ENCODE measurements around the gene TRIM67. TPM values are rescaled to one million over a fixed set of nuclear protein-coding genes. Genes with fewer than 3 reads are reported as not detected.

Gene TRIM67
- total RNA-seq, 1 donor from 2014 or later, result 0.32 TPM

GRCh38 chr1:231193710-231194340, 32.0 kb downstream of the TRIM67 start:
- peaks cover 4% of the 10 kb centered on the region for H3K27me3 Mint-ChIP-seq (ENCODE audit: unreplicated experiment)
- DNase-seq (ENCODE audit: extremely low spot score, unreplicated experiment), result no peak
- no peak overlapping the region for H3K4me3 Mint-ChIP-seq (ENCODE audit: unreplicated experiment)

GRCh38 chr1:231194476-231194842, 32.6 kb downstream of the TRIM67 start:
- Mint-ChIP-seq H3K27ac (ENCODE audit: unreplicated experiment) (no peak overlapping the region), H3K4me1 (ENCODE audit: unreplicated experiment) (no peaks in the 10 kb centered on the region), H3K27me3 (ENCODE audit: unreplicated experiment) (peaks cover 4% of the 10 kb centered on the region), H3K9me3 (ENCODE audit: unreplicated experiment) (no peaks in the 10 kb centered on the region), H3K36me3 (ENCODE audit: unreplicated experiment) (no peaks in the 10 kb centered on the region), H3K4me3 (ENCODE audit: unreplicated experiment) (no peak overlapping the region)
- no peak for DNase-seq (ENCODE audit: extremely low spot score, unreplicated experiment)
- TF ChIP-seq CTCF (IDR thresholded peaks at IDR 0.05), result no peak

More at GRCh38 chr1:231193710-231194340, 32.0 kb downstream of the TRIM67 start:
- H3K4me1 Mint-ChIP-seq (ENCODE audit: unreplicated experiment), result no peaks in the 10 kb centered on the region
- no peak overlapping the region for H3K27ac Mint-ChIP-seq (ENCODE audit: unreplicated experiment)
- H3K36me3 Mint-ChIP-seq (ENCODE audit: unreplicated experiment), result no peaks in the 10 kb centered on the region
- no peaks in the 10 kb centered on the region for H3K9me3 Mint-ChIP-seq (ENCODE audit: unreplicated experiment)
- TF ChIP-seq CTCF (IDR thresholded peaks at IDR 0.05), result no peak

GRCh38 chr1:231194843-231195516, 33.1 kb downstream of the TRIM67 start:
- Mint-ChIP-seq H3K36me3 (ENCODE audit: unreplicated experiment) (no peaks in the 10 kb centered on the region), H3K27me3 (ENCODE audit: unreplicated experiment) (peaks cover 4% of the 10 kb centered on the region), H3K4me3 (ENCODE audit: unreplicated experiment) (no peak overlapping the region), H3K9me3 (ENCODE audit: unreplicated experiment) (no peaks in the 10 kb centered on the region), H3K4me1 (ENCODE audit: unreplicated experiment) (no peaks in the 10 kb centered on the region), H3K27ac (ENCODE audit: unreplicated experiment) (no peak overlapping the region)
- TF ChIP-seq CTCF (IDR thresholded peaks at IDR 0.05), result no peak
- DNase-seq (ENCODE audit: extremely low spot score, unreplicated experiment), result no peak

- Mint-ChIP-seq H3K27me3 (ENCODE audit: unreplicated experiment) (peaks cover 11% of the 10 kb centered on the region), H3K36me3 (ENCODE audit: unreplicated experiment) (no peaks in the 10 kb centered on the region), H3K27ac (ENCODE audit: unreplicated experiment) (no peak overlapping the region), H3K9me3 (ENCODE audit: unreplicated experiment) (no peaks in the 10 kb centered on the region), H3K4me1 (ENCODE audit: unreplicated experiment) (no peaks in the 10 kb centered on the region), H3K4me3 (ENCODE audit: unreplicated experiment) (no peak overlapping the region)
- no peak for TF ChIP-seq CTCF (IDR thresholded peaks at IDR 0.05)
- DNase-seq (ENCODE audit: extremely low spot score, unreplicated experiment), result no peak
These were observed 34.4 kb downstream of the TRIM67 start for GRCh38 chr1:231196307-231196706.

- no peak overlapping the region for H3K4me3 Mint-ChIP-seq (ENCODE audit: unreplicated experiment)
- no peak overlapping the region for H3K27ac Mint-ChIP-seq (ENCODE audit: unreplicated experiment)
- no peaks in the 10 kb centered on the region for H3K36me3 Mint-ChIP-seq (ENCODE audit: unreplicated experiment)
- H3K27me3 Mint-ChIP-seq (ENCODE audit: unreplicated experiment), result peaks cover 15% of the 10 kb centered on the region
- no peak for TF ChIP-seq CTCF (IDR thresholded peaks at IDR 0.05)
- DNase-seq (ENCODE audit: extremely low spot score, unreplicated experiment), result no peak
- no peaks in the 10 kb centered on the region for H3K4me1 Mint-ChIP-seq (ENCODE audit: unreplicated experiment)
- H3K9me3 Mint-ChIP-seq (ENCODE audit: unreplicated experiment), result no peaks in the 10 kb centered on the region
These were observed 34.9 kb downstream of the TRIM67 start for GRCh38 chr1:231196728-231197127.

Data from osteocyte (in vitro differentiated cells).